Glomerular endothelial cell (primary cell): ENCODE data around the gene ECHS1. TPM values are rescaled to one million over a fixed set of nuclear protein-coding genes. Genes with fewer than 3 reads are reported as not detected.
"Not testable (repeated sequence)": the region's sequence is repeated elsewhere in the genome, so short reads cannot be mapped to it uniquely, and the experiment has no call there.

ENCODE experiments used
- DNase-seq: peaks from one replicate; pipeline ENCODE4 v3.0.0-alpha.2; 2011; ENCODE audit warnings: low read depth, low spot score; ENCODE audit errors: extremely low read depth
- total RNA-seq: library from RNA; depleted of rRNA; stranded (reverse); fragments of >200 nt; gene quantifications from 2 replicates; pipeline ENCODE4 v1.2.3, GENCODE V29; 2015

Gene ECHS1
- 105 and 158 TPM in 2 replicates for total RNA-seq

GRCh38 chr10:133373174-133374090 is at the start of gene ECHS1:
ECHS1 (minus strand) TSS chr10:133373354; CDS start chr10:133373333, 21 bp downstream.
- DNase-seq, result no peak

DNA sequence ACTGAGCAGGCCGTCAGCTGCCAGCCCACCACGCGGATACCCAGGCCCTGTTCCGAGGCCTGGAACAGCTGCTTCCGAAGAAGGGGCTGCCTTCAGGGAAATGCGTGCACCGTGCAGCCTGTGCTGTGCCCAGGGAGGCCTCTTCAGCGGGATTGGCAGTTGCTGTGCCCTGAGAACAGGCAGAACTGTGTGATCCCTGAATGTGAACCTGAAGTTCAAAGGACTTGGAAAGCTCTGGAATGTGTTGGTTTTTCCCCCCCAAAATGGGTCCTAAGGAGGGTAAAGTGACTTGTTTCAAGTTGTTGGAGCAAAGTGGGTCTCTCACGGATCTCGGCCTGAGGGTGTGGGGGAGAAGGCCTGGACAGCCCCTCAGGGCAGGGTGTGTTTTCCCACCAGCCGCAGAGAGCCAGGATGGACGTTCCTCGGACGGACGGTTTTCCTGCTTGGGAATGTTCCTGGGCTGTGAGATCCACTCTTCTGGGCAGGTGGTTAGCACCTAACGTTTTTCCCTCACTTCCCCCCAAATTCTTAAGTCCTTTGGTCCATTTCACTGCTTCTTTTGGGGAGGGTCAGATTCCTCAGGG is 49.2 kb upstream of the ECHS1 start:
- no peak for DNase-seq

DNA sequence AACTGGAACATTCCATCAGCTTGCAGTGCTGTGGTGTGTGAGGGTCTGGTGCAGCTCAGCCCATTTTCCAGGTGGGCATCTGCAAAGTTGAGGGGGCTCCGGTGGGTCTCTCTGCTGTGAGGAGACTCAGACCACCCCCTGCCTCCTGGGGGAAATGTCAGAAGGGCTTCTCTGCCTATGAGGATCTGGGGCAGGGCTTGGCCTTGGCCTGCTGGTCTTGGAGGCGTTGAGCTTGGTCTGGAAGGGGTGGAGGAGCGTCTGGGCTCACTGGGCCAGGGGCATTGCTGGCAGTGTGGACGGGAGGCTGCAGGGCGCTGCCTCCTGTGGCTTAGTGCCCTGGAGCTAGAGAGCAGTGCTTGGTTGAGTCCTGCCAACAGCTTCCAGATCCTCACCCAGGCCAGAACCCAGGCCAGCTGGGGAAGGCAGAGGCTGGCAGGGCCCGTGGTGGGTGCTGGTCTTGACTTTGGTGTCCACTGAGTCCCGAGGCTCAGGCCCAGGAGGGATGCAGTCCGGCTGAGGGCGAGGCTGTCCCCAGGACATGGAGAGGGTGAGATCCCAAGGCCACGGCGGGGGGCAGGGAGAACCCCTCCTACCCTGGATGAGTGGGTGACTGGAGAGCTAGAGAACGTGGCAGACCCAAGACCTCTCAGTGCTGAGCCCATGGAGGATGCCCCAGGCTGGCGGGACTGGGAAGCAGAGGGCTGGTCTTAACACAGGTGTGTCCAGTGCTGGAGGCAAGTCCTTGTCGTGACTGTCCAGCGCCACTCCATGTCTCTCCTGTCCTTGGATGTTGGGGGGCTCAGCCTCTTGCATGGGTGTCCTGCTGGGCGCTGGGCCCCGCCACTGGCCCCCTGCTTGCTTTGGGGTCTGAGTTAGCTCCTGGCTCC is 48.4 kb upstream of the ECHS1 start:
- DNase-seq, result no peak

GRCh38 chr10:133420579-133420978 is 47.4 kb upstream of the ECHS1 start:
- DNase-seq, result no peak

GRCh38 chr10:133420028-133420427 is 46.9 kb upstream of the ECHS1 start:
- DNase-seq, result no peak

- DNase-seq, result no peak
These were observed 46.2 kb upstream of the ECHS1 start for GRCh38 chr10:133419211-133419950.

DNA sequence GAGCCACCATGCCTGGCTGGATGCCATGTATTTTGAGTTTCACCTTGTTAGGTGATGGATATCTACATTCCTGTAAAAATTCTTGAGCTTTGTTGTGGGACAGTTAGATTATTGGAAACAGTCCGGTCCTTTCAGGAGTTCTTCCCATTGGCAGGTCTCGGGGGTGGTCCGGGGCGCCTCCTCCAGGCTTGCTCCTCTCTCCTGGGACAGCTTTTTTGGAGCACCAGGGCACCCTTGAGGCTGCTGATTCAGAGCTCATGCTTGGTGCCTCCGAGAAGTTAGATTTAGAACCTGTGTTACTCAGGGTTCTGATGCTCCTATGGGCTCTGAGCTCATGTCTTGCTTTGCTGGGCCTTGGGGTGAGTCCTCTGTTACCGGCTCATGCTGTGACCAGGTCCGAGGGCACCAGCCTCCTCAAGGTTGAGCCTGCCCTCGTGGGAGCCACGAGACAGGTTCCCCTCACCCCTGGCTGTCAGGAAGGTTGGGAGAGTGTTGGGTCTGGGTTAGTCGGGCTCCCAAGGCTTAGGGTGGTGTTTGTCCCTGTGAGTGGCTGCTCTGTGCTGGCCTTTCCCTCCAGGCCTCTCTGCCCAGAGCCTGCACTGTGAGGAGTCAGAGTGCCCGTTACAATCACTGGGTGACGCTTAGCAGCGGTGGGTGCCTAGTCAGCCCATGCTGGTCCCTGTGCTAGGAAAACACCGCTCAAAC is 45.3 kb upstream of the ECHS1 start:
- no peak for DNase-seq

GRCh38 chr10:133415752-133416151 is 42.6 kb upstream of the ECHS1 start:
- no peak for DNase-seq

DNA sequence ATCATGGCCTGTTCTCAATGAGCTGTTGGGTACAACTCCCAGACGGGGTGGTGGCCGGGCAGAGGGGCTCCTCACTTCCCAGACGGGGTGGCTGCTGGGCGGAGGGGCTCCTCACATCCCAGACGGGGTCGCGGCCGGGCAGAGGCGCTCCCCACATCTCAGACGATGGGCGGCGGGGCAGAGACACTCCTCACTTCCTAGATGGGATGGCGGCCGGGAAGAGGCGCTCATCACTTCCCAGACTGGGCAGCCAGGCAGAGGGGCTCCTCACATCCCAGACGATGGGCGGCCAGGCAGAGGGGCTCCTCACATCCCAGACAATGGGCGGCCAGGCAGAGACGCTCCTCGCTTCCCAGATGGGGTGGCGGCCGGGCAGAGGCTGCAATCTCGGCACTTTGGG is 41.2 kb upstream of the ECHS1 start:
- not testable (repeated sequence) for DNase-seq

GRCh38 chr10:133412381-133412711 is 39.2 kb upstream of the ECHS1 start:
- DNase-seq, result no peak

DNA sequence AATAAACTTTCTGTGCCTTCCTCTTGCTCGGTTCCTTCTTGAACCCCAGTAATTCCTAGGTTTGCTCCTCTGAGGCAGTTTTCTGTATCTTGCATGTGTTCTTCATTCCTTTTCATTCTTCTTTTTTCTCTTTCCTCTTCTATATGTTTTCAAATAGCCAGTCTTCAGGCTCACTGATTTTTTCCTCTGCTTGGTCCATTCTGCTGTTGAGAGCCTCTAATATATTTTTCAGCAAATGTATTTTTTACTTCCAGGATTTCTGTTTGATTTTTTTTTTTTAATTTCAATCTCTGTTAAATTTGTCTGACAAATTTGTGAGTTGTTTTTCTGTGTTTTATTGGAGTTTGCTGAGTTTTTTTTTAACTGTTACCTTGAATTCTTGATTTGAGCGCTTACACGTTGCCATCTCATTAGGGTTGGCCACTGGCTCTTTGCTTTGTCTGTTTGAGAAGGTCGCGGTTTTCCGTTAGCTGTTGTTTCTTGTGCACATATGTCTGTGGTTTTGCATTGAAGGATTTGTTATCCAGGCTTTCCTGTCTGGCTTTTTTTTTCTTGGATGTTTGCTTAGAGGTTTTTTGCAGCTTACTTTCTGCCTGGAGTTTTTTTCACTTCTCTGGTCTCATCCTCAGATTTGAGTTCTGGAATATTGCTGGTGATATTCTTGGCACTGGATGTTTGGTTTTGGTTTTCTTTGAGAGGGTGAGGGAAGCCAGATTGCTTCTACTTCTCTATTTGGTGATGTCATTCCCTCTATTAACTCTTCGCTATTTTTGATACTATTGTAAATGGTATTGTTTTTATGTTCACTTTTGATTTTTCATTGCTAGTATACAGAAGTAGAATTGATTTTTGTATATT is 38.6 kb upstream of the ECHS1 start:
- DNase-seq, result no peak

- DNase-seq, result no peak
These were observed 32.8 kb upstream of the ECHS1 start for GRCh38 chr10:133405844-133406527.

- no peak for DNase-seq
These were observed 32.1 kb upstream of the ECHS1 start for GRCh38 chr10:133405272-133405671.

DNA sequence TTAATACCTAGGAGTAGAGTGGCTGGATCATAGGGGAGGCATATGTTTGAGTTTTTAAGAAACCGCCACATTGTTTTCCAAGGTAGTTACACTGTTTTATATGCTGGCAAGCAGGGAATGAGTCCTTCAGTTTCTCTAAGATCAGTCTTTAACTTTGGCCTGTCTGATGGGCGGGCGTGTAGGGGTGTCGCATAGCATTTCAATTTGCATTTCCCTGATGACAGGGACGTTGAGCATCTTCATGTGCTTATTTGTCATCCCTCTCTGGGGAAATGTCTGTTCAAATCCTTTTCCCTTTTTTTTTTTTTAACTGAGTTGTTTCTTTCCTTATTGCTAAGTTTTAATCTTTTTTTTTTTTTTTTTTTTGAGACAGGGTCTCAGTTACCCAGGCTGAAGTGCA is 30.6 kb upstream of the ECHS1 start:
- no peak for DNase-seq

DNA sequence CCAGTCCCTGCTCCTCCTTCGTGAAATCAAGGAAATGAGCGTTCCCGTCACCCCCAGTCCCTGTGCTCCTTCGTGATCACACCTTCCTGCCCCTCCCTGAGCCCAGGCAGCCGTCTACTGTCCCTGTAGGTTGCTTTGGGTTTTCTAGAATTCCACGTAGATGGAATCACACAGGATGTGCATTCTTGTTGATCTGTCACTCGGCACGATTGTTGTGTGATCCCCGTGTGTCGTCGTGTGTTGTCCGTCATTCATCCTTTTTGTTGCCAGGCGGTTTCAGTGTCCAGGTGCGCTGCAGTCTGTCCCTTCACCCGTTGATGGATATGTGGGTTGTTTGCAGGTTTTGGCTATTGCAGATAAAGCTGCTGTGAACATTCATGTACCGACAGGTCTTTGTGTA is 30.2 kb upstream of the ECHS1 start:
- DNase-seq, result no peak

DNA sequence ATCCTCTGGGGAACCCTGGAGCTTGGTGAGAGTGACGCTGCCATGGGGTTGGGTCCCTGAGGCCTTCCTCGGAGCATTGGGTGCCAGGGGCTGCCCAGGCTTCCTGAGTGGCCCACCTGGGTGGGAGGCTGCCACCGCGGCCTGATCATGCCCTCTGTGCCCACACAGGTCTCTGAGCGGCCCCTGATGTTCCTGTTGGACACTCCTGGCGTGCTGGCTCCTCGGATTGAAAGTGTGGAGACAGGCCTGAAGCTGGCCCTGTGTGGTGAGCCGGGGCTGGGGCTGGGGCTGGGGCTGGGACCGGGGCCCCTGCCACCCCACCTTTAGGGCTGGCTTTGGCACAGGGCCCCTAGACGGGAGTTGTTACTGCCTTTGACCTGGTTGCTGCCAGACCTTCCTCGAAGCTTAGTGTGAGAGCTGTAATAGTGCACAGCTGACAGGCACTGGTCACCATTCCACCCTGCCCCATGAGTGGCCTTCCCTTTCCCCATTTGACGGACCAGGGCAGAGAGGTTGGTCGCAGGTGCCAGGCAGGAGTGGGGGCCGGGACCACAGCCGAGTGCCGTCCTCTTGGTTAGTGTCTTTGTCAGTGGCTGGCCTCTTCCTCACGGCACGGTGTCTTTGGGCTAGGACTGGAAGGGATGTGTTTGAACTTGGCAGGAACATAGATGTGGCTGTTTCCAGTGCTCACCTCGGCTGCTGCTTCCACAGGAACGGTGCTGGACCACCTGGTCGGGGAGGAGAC is 29.0 kb upstream of the ECHS1 start:
- DNase-seq, result no peak

DNA sequence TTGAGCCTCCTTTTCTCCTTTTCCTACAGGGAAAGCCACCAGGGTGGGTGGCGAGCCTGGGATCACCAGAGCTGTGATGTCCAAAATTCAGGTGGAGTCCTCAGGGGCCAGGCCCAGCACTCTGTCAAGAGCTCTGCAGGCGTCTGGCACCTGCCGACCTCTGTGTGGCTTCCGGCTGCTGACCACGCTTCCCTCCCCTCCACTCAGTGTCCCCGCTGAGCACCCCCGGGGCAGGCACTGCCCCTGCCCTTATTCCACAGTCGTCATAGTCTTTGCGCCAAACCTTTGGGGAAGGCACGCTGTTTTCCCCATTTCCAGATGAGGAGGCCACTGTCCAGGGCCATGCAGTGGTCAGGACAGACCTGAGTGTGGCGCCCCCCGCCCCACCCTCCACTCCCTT is 28.3 kb upstream of the ECHS1 start:
- DNase-seq, result no peak
